NCI-H69 (cell line): ENCODE results near the gene NBPF1.
"Not testable (repeated sequence)": the region's sequence is repeated elsewhere in the genome, so short reads cannot be mapped to it uniquely, and the experiment has no call there.

Experiments
- DNase-seq: peaks from one replicate; lab custom pipeline; 2025; lab: John Stamatoyannopoulos, UW

Gene NBPF1

GRCh38 chr1:16613185-16614147 lies at the start of gene NBPF1:
TSS of gene NBPF1 (minus strand) at chr1:16613564.
- peak; percentile 99 for DNase-seq

GRCh38 chr1:16658234-16658633 lies 44.9 kb upstream of the NBPF1 start:
- DNase-seq: not testable (repeated sequence)

DNA sequence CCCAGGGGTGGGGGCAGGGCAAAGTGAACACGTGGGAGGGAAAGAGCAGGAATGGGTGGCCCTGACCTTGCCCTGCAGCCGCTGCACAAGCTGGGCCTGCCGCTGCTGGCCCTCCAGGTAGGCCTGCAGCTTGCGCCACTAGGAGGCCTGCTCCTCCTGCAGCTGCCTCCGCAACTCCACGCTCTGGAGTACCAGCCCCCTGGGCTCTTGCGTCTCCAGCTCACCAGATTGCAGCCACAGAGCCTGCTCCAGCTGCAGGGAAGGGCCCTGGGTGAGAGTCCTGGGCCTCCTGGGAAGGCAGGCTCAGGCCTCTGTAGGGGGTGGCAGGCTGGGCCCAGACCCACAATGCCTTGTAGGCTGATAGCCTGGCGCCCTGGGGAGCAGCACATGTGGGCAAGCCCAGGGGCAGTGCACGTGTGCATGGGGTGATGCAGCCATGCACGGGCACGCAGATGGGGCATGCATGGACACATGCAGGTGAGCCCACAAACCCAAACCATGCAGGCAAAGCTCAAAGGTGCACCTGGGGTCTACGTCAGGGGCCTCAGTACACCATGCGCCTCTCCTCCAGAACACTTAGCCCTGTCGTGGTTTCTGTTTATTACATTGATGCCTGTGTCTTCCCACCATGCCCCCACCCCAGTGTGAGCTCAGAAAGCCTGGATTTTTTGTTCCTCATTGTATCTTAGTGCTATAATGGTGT lies 43.8 kb upstream of the NBPF1 start:
- DNase-seq: not testable (repeated sequence)

GRCh38 chr1:16656574-16656973 lies 43.2 kb upstream of the NBPF1 start:
- not testable (repeated sequence) for DNase-seq

DNA sequence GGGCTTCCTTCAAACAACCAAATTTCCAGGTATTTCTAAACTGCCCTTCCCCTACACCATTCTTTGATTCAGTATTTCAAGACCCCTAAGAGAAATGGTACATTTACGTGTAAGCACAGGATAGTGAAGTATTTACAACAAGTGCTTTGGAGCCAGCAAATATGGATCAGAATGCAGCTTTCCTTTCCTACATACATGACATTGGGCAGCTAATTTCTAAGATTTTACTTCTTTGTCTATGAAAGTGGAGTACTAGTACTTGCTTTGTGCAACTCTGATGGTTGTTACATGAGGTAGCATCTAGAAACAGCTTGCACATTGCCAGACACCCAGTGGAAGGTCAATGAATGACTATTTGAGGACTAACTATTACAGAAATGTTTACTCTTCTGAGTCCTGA lies 38.2 kb upstream of the NBPF1 start:
- peak; percentile 52 for DNase-seq

- DNase-seq: not testable (repeated sequence)
These were observed 36.6 kb upstream of the NBPF1 start for GRCh38 chr1:16649960-16650359.

DNA sequence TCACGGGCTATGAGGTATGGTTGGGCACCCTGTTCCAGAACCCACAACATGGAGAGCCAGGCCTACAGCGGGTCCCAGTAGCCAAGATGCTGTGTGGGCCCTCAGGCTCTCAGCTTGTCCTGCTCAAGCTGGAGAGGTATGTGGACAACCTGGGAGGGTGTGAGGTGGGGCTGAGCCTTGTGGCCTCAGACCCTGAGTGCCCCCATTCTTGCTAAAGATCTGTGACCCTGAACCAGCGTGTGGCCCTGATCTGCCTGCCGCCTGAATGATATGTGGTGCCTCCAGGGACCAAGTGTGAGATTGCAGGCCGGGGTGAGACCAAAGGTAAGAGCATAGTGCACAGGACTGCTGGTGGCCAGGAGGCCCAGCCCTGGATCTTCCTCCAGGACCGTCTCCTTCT lies 36.0 kb upstream of the NBPF1 start:
- DNase-seq: not testable (repeated sequence)

DNA sequence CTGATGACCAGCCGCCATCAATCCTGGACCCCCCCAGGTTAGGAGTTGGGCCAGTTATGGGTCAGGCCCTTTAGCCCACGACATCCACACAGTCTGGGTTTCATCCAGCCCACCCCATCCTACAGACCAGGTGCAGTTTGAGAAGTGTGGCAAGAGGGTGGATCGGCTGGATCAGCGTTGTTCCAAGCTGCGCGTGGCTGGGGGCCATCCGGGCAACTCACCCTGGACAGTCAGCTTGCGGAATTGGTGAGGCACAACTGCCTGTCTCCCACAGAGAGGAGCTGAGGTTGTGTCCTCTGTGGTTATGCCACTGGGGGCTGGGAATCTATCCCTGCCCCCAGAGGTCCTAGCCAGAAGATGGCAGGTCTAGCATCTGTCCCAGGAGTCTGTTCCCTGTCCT lies 35.4 kb upstream of the NBPF1 start:
- not testable (repeated sequence) for DNase-seq

DNA sequence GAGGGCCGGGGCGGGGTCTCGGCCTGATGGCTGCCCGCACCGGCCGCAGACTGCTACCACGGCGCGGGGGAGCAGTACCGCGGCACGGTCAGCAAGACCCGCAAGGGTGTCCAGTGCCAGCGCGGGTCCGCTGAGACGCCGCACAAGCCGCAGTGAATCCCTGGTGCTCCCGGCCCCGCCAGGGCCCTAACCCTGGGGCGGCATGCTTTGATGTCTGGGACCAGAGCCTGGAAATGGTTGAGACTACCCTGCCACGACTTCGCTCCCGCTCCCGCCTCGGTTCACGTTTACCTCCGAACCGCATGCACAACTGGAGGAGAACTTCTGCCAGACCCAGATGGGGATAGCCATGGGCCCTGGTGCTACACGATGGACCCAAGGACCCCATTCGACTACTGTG lies 34.9 kb upstream of the NBPF1 start:
- not testable (repeated sequence) for DNase-seq

GRCh38 chr1:16647179-16648176 lies 34.1 kb upstream of the NBPF1 start:
- DNase-seq: not testable (repeated sequence)

DNA sequence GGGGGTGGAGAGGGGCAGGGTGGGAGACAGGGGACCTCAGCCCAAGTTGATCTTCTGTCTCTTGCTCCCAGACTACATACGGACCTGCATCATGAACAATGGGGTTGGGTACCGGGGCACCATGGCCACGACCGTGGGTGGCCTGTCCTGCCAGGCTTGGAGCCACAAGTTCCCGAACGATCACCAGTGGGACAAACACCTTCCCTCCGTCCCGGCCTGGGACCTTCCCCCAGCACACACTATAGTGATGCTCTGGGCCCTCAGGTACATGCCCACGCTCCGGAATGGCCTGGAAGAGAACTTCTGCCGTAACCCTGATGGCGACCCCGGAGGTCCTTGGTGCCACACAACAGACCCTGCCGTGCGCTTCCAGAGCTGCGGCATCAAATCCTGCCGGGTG lies 33.4 kb upstream of the NBPF1 start:
- not testable (repeated sequence) for DNase-seq

DNA sequence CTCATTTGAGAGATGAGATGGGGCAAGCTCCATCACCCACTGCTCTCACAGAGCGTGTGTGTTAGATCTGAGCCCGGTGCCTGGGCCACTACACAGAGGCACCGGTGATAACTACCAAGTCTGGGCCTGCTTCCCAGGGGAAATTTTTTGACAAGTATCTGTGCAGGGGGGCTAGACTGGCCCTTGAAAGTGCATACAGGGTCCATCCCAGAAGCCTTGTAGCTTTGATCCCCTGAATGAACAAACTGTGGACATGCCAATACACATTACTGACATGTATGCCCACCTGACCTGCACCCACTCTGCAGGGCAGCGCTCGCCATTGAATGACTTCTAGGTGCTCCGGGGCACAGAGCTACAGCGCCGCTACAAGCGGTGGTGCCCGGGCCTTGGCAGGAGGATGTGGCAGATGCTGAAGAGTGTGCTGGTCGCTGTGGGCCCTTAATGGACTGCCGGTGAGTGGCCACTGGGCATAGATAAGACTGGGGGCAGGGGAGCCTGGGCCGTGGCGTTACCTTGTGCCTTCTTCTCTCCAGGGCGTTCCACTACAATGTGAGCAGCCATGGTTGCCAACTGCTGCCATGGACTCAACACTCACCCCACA lies 32.8 kb upstream of the NBPF1 start:
- DNase-seq: not testable (repeated sequence)

DNA sequence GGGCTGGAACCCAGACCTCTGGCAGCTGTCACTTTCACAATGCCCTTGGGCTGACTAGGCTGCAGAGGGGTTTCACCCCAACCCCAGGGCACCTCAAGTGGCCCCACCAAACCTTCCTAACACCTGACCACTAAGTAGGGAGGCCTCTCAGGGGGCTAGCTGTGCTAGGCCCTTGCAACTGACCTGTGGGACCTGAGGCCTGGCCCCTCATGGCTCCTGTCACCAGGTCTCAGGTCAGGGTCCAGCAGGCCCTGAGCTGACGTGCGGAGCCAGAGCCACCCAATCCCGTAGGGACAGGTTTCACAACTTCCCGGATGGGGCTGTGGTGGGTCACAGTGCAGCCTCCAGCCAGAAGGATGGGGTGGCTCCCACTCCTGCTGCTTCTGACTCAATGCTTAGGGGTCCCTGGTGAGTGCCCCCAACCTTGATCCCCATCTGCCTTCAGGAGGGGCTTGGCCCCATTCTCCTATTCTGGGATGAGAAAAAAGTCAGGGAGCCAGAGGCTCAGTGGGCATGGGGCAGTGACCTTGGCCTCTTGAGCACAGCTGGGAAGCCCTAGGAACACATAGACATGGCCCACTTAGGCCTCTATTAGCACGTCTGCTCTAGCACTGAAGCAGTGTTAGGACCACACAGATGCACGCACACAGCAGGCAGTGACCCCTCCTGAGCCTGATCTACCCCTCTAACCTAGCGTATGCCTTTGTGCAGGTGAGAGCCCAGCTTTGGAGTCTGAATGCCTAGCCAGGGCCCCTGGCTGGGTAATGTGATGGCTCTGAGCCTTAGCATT lies 32.1 kb upstream of the NBPF1 start:
- DNase-seq: not testable (repeated sequence)

GRCh38 chr1:16644482-16645270 lies 31.3 kb upstream of the NBPF1 start:
- peak; percentile 99 for DNase-seq

GRCh38 chr1:16644193-16644481 lies 30.8 kb upstream of the NBPF1 start:
- DNase-seq: no peak

- peak; percentile 58 for DNase-seq
These were observed 30.3 kb upstream of the NBPF1 start for GRCh38 chr1:16643476-16644192.

- DNase-seq: not testable (repeated sequence)
These were observed 29.6 kb upstream of the NBPF1 start for GRCh38 chr1:16643001-16643411.

DNA sequence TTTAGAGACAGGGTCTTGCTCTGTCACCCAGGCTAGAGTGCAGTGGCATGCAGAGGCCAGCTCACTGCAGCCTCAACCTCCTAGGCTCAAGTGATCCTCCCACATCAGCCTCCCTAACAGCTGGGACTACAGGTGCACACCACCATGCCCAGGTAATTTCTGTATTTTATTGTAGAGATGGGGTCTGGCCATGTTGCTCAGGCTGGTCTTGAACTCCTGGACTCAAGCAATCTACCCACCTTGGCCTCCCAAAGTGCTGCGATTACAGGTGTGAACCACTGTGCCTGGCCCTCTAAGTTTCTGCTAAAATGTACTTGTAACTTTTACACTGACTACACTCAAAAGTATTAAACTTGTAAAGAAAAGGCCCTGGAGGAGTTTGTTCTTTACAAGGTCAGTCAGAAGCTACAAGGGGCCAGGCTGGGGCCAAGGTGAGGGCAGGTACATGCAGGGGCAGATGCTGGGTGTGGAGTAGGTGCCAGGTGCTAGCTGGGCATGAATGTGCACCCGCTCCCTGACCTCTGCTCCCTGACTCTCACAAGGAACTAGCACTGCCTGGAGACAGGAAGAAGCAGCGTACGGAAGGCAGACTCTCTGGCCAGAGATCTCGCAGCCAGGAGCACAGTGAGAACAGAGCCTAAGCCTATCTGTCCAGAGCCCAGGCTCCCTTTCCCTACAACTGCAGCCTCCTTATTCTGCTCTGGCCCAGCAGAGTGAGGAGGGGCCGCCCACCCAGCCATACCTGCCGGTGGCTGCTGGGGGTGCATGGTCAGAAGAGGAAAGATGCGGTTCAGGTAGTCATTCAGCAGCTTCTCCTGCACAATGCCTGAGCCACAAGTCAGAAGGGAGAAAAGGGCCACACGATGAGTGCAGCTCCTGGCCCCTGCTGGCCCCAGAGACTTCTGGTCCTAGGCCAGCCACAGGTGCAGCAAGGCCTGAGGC lies 28.9 kb upstream of the NBPF1 start:
- DNase-seq: not testable (repeated sequence)
